Measurements from ENCODE around the gene DCP2. TPM values are rescaled to one million over a fixed set of nuclear protein-coding genes. Genes with fewer than 3 reads are reported as not detected.

DCP2 gene
- 10 to 100 TPM; 88.9 to 91.0 TPM for total RNA-seq

- Mint-ChIP-seq H3K4me3 (peak within 1 kb of the TSS; percentile 93), H3K9me3 (no peaks in the 10 kb centered on the region), H3K36me3 (ENCODE audit: low read depth) (peaks cover 18% of the 10 kb centered on the region), H3K27ac (peak within 1 kb of the TSS; percentile 98), H3K27me3 (no peaks in the 10 kb centered on the region), H3K4me1 (ENCODE audit: low read depth) (peaks cover 36% of the 10 kb centered on the region)
- DNase-seq (peak; percentile 98), ATAC-seq (peak; percentile 95)
- CTCF ChIA-PET, result interaction anchor here (0.6 to 3.5 kb wide), 9 partner anchors 9 to 426 kb away, joined by 3 to 34 read pairs (median 4); partner anchors contain the start of genes REEP5 and SRP19
- POLR2A ChIA-PET, result interaction anchor here (0.6 to 2.9 kb wide), 12 partner anchors 9 to 268 kb away, joined by 3 to 13 read pairs (median 5); partner anchors contain the start of genes REEP5 and SRP19
- intact Hi-C loops (cut with micrococcal nuclease), result loop anchor here (5.0 to 10.0 kb wide), 2 partner anchors 54 to 272 kb away; partner anchors contain the start of gene REEP5
- TF ChIP-seq, protein P1, sequence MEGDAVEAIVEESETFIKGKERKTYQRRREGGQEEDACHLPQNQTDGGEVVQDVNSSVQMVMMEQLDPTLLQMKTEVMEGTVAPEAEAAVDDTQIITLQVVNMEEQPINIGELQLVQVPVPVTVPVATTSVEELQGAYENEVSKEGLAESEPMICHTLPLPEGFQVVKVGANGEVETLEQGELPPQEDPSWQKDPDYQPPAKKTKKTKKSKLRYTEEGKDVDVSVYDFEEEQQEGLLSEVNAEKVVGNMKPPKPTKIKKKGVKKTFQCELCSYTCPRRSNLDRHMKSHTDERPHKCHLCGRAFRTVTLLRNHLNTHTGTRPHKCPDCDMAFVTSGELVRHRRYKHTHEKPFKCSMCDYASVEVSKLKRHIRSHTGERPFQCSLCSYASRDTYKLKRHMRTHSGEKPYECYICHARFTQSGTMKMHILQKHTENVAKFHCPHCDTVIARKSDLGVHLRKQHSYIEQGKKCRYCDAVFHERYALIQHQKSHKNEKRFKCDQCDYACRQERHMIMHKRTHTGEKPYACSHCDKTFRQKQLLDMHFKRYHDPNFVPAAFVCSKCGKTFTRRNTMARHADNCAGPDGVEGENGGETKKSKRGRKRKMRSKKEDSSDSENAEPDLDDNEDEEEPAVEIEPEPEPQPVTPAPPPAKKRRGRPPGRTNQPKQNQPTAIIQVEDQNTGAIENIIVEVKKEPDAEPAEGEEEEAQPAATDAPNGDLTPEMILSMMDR (IDR thresholded peaks at IDR 0.05), result no peak
Measured at GRCh38 chr5:112976432-112977309, at the start of gene DCP2. TSS of gene DCP2 (plus strand) at chr5:112976798. CDS start at chr5:112976934, 136 bp downstream.

DNA sequence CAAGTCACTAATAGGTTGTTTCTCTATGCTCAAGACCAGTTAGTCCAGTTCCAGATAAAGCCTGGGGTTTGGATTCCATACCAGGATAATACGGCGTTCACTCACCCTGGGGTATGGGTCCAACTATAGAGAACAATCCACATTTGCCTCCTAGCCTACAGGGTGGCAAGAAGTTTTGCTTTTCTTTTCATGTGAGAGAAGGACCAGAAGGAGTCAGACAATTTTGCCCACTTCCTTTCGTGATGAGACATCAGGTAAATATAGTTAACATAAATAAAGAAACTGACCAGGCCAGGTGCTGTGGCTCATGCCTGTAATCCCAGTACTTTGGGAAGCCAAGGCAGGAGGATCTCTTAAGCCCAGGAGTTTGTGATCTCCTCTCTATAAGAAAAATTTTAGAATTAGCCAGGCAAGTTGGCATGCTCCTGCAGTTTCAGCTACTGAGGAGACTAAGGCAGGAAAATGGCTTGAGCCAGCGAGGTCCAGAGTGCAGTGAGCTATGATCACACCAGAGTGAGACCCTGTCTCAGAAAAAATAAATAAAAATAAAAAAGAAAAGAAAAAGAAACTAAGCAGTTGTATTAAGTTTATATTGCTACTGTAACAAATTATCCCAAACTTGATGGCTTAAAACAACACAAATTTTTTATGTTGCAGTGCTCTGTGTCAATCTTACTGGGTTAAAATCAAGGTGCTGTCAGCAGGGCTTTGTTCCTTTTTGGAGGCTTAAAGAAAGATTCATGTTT is 47.1 kb upstream of the DCP2 start:
- intact Hi-C loops (cut with micrococcal nuclease), result no loop called here

DNA sequence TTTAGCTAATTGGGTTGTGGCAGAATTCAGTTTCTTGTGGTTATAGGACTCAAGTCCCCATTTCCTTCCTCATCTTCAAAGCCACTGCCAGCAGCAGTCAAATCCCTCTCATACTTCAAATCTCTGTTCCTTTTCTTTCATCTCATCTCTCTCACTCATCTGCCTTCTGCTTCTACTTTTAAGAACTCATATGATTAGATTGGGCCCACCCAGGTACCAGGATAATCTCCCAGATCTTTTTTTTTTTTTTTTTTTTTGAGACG is 46.6 kb upstream of the DCP2 start:
- intact Hi-C loops (cut with micrococcal nuclease), result no loop called here
- CTCF ChIA-PET, result no interaction called here
- Mint-ChIP-seq H3K4me1 (ENCODE audit: low read depth) (peaks cover 43% of the 10 kb centered on the region), H3K36me3 (ENCODE audit: low read depth) (no peaks in the 10 kb centered on the region), H3K27ac (peak overlapping the region; percentile 71), H3K4me3 (no peak overlapping the region), H3K9me3 (peaks cover 6% of the 10 kb centered on the region), H3K27me3 (no peaks in the 10 kb centered on the region)
- ATAC-seq (peak; percentile 40), DNase-seq (peak; percentile 15)
- TF ChIP-seq, protein P1 (IDR thresholded peaks at IDR 0.05), result no peak
- POLR2A ChIA-PET, result interaction anchor here (1.0 to 1.6 kb wide), 3 partner anchors 11 to 31 kb away, joined by 3 to 6 read pairs (median 3); no protein-coding TSS in a partner anchor

More for the DNA sequence above, 47.1 kb upstream of the DCP2 start:
- ChIA-PET POLR2A (interaction anchor here (1.0 to 1.6 kb wide), 3 partner anchors 11 to 31 kb away, joined by 3 to 6 read pairs (median 3); no protein-coding TSS in a partner anchor), CTCF (no interaction called here)
- peak overlapping the region; percentile 71 for H3K27ac Mint-ChIP-seq
- ATAC-seq (peak; percentile 83), DNase-seq (peak; percentile 16)
- TF ChIP-seq, protein P1 (IDR thresholded peaks at IDR 0.05), result no peak
- no peaks in the 10 kb centered on the region for H3K27me3 Mint-ChIP-seq
- no peaks in the 10 kb centered on the region for H3K36me3 Mint-ChIP-seq (ENCODE audit: low read depth)
- peaks cover 42% of the 10 kb centered on the region for H3K4me1 Mint-ChIP-seq (ENCODE audit: low read depth)
- H3K9me3 Mint-ChIP-seq, result peaks cover 4% of the 10 kb centered on the region
- peak overlapping the region; percentile 21 for H3K4me3 Mint-ChIP-seq

- no peaks in the 10 kb centered on the region for H3K36me3 Mint-ChIP-seq (ENCODE audit: low read depth)
- no peak for DNase-seq
- no peak overlapping the region for H3K4me3 Mint-ChIP-seq
- H3K4me1 Mint-ChIP-seq (ENCODE audit: low read depth), result peaks cover 43% of the 10 kb centered on the region
- peaks cover 6% of the 10 kb centered on the region for H3K9me3 Mint-ChIP-seq
- no peak overlapping the region for H3K27ac Mint-ChIP-seq
- ChIA-PET POLR2A (interaction anchor here (1.1 kb wide), 1 partner anchor 10 kb away, joined by 4 read pairs; the partner anchor contains the start of gene REEP5), CTCF (interaction anchor here (1.2 kb wide), 1 partner anchor 43 kb away, joined by 3 read pairs; no protein-coding TSS in a partner anchor)
- no peaks in the 10 kb centered on the region for H3K27me3 Mint-ChIP-seq
- ATAC-seq, result no peak
- TF ChIP-seq, protein P1 (IDR thresholded peaks at IDR 0.05), result no peak
- intact Hi-C loops (cut with micrococcal nuclease), result no loop called here
Measured at GRCh38 chr5:112931473-112931872, 45.1 kb upstream of the DCP2 start.
